ENCODE measurements around the gene GIPR.

DNA sequence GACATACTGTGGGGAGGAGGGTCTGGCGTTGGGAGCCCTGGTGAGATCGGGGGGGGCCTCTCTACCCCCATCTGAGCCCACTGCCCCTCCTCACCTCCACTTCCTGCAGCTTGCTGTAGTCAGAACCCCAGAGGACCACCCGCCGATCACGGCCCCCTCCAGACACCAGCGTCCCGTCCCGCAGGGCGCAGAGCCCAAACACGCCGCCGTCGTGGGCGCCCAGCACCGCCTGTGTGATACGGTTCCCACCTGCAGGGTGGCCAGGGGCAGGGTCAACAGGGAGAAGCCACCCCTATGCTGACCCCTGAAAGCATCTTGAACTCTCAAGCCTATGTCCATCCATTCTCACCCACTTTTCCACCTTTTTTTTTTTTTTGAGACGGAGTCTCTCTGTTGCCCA lies 46.6 kb upstream of the GIPR start:
- TF ChIP-seq, protein P1, sequence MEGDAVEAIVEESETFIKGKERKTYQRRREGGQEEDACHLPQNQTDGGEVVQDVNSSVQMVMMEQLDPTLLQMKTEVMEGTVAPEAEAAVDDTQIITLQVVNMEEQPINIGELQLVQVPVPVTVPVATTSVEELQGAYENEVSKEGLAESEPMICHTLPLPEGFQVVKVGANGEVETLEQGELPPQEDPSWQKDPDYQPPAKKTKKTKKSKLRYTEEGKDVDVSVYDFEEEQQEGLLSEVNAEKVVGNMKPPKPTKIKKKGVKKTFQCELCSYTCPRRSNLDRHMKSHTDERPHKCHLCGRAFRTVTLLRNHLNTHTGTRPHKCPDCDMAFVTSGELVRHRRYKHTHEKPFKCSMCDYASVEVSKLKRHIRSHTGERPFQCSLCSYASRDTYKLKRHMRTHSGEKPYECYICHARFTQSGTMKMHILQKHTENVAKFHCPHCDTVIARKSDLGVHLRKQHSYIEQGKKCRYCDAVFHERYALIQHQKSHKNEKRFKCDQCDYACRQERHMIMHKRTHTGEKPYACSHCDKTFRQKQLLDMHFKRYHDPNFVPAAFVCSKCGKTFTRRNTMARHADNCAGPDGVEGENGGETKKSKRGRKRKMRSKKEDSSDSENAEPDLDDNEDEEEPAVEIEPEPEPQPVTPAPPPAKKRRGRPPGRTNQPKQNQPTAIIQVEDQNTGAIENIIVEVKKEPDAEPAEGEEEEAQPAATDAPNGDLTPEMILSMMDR (IDR thresholded peaks at IDR 0.05; ENCODE audit: poor library complexity, severe bottlenecking): no peak
- TF ChIP-seq POLR2AphosphoS5 (IDR thresholded peaks at IDR 0.05) (no peak), RAD21 (conservative IDR thresholded peaks at IDR 0.05) (no peak), SMC3 (conservative IDR thresholded peaks at IDR 0.05; ENCODE audit: poor library complexity) (no peak)
